ENCODE results near the gene SUCNR1.
"Not testable (repeated sequence)": the region's sequence is repeated elsewhere in the genome, so short reads cannot be mapped to it uniquely, and the experiment has no call there.

DNA sequence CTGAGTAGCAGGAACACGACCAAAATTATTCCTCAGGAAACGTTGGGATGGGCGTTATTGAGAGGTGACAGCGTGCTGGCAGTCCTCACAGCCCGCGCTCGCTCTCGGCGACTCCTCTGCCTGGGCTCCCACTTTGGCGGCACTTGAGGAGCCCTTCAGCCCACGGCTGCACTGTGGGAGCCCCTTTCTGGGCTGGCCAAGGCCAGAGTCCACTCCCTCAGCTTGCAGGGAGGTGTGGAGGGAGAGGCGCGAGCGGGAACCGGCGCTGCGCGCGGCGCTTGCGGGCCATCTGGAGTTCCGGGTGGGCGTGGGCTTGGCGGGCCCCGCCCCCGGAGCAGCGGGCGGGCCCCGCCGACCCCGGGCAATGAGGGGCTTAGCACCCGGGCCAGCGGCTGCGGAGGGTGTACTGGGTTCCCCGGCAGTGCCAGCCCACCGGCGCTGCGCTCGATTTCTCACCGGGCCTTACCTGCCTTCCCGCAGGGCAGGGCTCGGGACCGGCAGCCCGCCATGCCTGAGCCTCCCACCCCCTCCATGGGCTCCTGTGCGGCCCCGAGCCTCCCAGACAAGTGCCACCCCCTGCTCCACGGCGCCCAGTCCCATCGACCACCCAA lies 54.6 kb downstream of the SUCNR1 start:
- TF ChIP-seq CTCF, POLR2A, EP300 (IDR thresholded peaks at IDR 0.05): not testable (repeated sequence)
